GM19023 (cell line): ENCODE measurements around the gene MIER1.

Experiments
- ATAC-seq: cut with Tn5 transposase; IDR thresholded peaks from one replicate; pipeline ENCODE4 v1.9.1; 2021; ENCODE audit warnings: mild to moderate bottlenecking, moderate library complexity; ENCODE audit not compliant: unreplicated experiment

MIER1 gene

DNA sequence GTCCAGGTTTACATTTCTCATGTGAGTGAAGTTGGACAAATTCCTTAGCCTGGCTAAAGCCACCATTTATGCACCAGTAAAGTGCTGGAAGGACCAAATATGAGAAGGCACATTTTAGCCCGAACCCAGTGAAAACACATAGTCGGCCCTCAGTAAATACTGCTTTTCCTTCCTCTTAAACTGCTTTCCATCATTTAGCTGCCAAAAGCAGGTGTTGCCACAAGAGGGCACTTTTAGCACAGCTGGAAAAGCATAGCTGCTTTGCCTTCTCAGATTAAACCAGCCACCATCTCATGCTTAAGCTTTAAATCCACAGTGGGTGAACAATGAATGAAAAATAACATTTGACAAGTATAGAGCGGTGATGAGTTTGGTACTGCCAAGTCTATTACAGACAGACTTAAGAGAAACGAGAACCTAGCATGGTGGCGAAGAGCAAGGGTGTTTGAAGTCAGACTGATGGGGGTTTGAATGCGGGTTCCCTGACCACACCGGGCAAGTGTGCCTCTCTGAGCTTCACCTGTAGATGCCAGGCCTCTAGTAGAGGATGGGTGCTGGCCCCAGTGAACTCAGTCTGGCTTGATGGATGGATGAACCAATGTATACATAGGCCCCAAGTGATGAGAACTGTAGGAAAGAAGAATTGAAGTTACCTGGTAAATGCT, 71.4 kb downstream of the MIER1 start:
- peak; percentile 73 for ATAC-seq

DNA sequence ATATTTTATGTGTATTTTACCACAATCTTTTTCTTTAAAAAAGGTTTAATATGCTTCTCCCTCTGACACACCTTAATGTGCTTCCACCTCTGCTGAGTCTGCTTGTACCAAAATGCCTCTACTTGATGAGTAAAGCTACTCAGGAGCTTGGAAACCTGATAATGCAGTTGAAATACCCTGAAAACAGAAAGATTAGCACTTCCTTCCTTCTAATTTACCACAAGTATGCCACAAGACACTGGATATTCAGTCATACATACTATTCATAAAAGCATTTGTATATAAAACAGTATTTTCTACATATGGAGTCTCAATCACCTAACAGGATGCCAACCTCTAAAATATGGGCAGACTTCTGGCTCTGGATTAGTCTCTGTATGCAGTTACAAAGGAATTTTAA, 74.2 kb downstream of the MIER1 start:
- no peak for ATAC-seq

- no peak for ATAC-seq
Observed at GRCh38 chr1:66999640-67000400, 75.0 kb downstream of the MIER1 start.

GRCh38 chr1:67001682-67002425, 77.1 kb downstream of the MIER1 start:
- ATAC-seq = no peak

GRCh38 chr1:67004176-67004575, 79.4 kb downstream of the MIER1 start:
- ATAC-seq = no peak

GRCh38 chr1:67005068-67005467, 80.3 kb downstream of the MIER1 start:
- ATAC-seq = no peak

GRCh38 chr1:67009792-67010191, 85.0 kb downstream of the MIER1 start:
- no peak for ATAC-seq

- no peak for ATAC-seq
Observed at GRCh38 chr1:67013573-67013972, 88.8 kb downstream of the MIER1 start.

DNA sequence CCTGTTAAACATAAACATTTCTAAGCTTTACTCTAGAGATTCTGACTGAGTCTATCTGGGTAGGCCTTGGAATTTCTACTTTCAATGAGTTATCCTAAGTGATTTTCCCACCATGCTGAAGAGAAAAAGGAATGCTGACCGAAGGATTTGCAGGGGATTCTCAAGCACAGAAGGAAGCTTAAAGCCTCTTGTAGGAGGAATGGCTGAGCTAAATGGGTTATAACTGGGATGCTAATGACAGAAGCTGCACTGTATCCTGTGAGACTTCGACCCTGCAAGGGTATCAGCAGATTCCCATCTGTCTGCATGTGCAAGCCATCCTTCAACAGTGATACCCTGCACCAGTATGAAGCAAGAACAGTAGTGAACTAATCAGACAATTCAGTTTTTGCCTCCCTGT, 93.8 kb downstream of the MIER1 start:
- ATAC-seq = no peak

DNA sequence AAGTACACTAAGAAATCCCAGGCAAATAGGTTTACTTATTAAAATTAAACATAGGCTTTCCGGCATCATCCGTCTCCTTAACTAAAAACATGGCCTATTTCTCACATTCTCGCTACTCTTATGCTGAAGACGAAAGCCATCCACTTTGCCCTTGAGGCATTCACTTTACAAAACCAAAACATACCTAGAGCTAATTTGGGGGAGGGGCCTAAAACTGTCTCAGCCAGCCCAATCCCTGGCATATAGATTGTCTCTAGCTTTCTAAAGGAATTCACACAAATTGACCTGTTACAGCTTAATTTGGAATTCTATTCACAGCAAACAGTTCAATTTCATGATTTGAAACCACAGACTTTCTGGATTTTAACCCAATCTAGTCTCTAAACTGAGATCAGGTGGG, 94.3 kb downstream of the MIER1 start:
- ATAC-seq = no peak

DNA sequence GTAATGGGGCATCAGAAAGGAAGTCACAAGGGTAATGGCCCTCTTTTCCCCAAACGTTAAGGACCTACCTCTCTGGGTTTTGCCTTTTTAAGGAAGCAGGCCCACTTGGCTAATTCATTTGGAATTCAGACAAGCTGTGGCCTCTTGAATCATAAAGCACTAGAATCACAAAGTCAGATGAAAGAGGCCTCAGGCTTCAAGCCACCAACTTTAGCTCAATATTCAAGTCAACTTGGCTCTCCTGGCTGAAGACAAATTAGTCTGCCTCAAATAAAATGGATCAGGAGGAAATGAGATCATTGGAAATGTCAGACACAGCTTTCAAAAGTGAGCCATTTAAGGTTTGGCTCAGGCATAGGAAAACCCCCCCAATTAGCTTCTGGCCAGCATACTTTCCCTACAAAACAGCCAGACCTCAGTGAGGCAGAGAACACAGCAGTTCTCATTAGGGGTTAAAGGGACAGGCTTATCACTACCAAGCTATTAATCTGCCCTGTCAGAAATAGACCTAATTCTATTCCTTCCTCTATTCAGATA, 94.9 kb downstream of the MIER1 start:
- no peak for ATAC-seq

DNA sequence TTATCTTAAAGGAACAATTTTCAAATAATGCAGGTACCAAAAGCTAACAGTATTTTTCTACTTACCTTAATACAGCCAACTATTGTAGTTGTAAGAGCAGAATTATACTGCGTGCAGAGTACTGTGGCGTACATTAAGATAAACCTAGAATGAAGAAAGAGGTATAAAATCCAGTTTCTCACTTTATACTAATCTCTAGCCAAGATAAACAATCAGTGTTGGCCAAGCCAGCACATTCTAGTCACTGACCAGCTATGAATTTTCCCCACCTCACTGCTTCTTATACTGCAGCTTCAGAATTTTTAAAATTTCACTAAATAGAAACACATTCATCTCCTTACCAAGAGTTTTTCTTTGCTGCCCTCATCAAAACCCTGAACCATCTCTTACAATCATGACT, 95.5 kb downstream of the MIER1 start:
- no peak for ATAC-seq

DNA sequence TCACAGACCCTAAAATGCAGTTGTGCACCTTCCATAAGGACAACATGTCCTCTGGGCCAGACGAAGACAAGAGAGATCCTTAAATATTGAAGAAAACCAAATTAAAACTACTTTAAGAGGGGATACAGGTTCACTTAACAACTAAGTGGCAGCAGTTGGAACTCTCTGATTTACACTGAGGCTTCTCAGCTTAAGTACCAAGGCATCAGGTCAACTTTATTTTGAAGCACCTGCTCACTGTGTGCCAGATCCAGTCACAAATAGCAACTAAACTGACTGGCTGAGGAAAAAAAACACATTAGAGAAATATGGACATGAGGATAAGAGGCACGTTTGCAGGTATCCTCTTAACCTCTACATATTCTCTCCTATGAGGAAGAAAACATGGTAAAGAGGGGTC, 96.0 kb downstream of the MIER1 start:
- no peak for ATAC-seq

DNA sequence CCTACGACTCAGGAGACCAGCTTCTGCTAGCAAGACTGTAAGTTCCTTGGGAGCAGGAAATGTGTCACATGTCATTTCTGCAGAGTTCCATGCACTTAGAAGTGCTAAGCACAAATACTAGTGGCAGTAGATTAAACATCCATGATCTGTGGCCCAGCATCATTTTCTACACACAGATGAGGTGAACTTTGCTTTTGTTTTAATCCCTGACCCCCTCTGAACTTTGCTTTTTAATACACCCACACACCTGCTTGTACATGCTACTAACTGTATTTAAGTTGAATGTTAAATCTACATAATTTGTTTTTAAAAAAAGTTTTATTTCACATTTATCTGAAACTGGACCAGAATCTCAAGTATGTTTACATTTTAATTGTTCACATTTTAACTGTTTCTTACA, 104.7 kb downstream of the MIER1 start:
- no peak for ATAC-seq

- no peak for ATAC-seq
Observed at GRCh38 chr1:67031121-67031858, 106.5 kb downstream of the MIER1 start.

- ATAC-seq = no peak
Observed at GRCh38 chr1:67031859-67032247, 107.1 kb downstream of the MIER1 start.
